Lung (tissue), 12 donors: ENCODE data around the gene GMFB. TPM values are rescaled to one million over a fixed set of nuclear protein-coding genes. Genes with fewer than 3 reads are reported as not detected.

Experiments
- ATAC-seq: fragments of 200-7000 bp; cut with Tn5 transposase; one replicate; pipeline ENCODE4 v1.9.1; 2020; ENCODE audit warnings: moderate number of reproducible peaks; ENCODE audit not compliant: insufficient read depth, low FRiP score
- DNase-seq, 3 donors: peaks; one replicate each; pipeline ENCODE4 v3.0.0-alpha.2; 2013 to 2017
- H3K27ac ChIP-seq, 2 donors: one replicate each; pipeline ENCODE4 v1.5.1; 2013; ENCODE audit warnings: mild to moderate bottlenecking in 2 of 2, moderate library complexity in 2 of 2, control low read depth in 1 of 2, inconsistent platforms in 1 of 2, low read depth in 1 of 2, low read length in 1 of 2
- H3K27me3 ChIP-seq, 3 donors: one replicate each; pipeline ENCODE4 v1.5.1; 2013; ENCODE audit warnings: low read length in 2 of 3; ENCODE audit not compliant: control insufficient read depth in 3 of 3, insufficient read depth in 3 of 3
- H3K36me3 ChIP-seq, 4 donors: one replicate each; pipeline ENCODE4 v1.5.1; 2013; ENCODE audit warnings: low read length in 4 of 4, mild to moderate bottlenecking in 1 of 4, moderate library complexity in 1 of 4; ENCODE audit not compliant: control insufficient read depth in 4 of 4, insufficient read depth in 4 of 4
- H3K4me1 ChIP-seq, 5 donors: one replicate each; pipeline ENCODE4 v1.5.1; 2013; ENCODE audit warnings: low read length in 5 of 5, mild to moderate bottlenecking in 2 of 5, moderate library complexity in 1 of 5; ENCODE audit not compliant: control insufficient read depth in 5 of 5, insufficient read depth in 5 of 5
- H3K4me3 ChIP-seq: one replicate; pipeline ENCODE4 v1.5.1; 2013; ENCODE audit warnings: mild to moderate bottlenecking, control low read depth, moderate library complexity
- H3K9ac ChIP-seq, 2 donors: one replicate each; pipeline ENCODE4 v1.5.1; 2013; ENCODE audit warnings: low read length in 2 of 2, control low read depth in 1 of 2; ENCODE audit not compliant: insufficient read depth in 1 of 2
- H3K9me3 ChIP-seq, 4 donors: one replicate each; pipeline ENCODE4 v1.5.1; 2013; ENCODE audit warnings: low read length in 3 of 4, mild to moderate bottlenecking in 1 of 4, moderate library complexity in 1 of 4; ENCODE audit not compliant: control insufficient read depth in 4 of 4, insufficient read depth in 3 of 4
- CTCF ChIP-seq: IDR thresholded peaks from 2 replicates; pipeline ENCODE4 v1.5.1; 2012; ENCODE audit warnings: mild to moderate bottlenecking; ENCODE audit errors: control extremely low read depth, extremely low read depth
- WGBS, 2 donors: extraction: QIAGEN DNeasy Blood & Tissue Kit; methylation state at CpG; one replicate each; pipeline ENCODE4 v1.1.7; 2013; 5-methylcytosine and 5-hydroxymethylcytosine counted together
- polyA plus RNA-seq, 2 donors: library from polyadenylated mRNA; stranded (reverse); fragments of 200-250 nt; gene quantifications; one replicate each; pipeline ENCODE4 v1.2.1, GENCODE V29; 2013
- total RNA-seq, 2 donors: library from RNA; depleted of rRNA in 1 of 2; stranded (reverse); fragments of >200 nt in 1 of 2; gene quantifications; one replicate each; pipeline ENCODE4 v1.2.1, GENCODE V29; 2014 to 2021
- donor health status: control.
- donor health status: control.
- donor health status: Bipolar disorder and iron deficiency.
- donor health status: healthy.
- donor health status: DM: yes; HTN: yes; CAD: no.

GMFB gene
- total and polyA plus RNA-seq, 4 donors: 15.6 to 55.8 (median 35.9) TPM

- Histone ChIP-seq H3K27me3 (no peaks in the 10 kb centered on the region), H3K4me3 (no peak overlapping the region), H3K36me3 (peaks cover 4 to 28% (median 16%) of the 10 kb centered on the region in 4 donors), H3K9me3 (no peaks in the 10 kb centered on the region), H3K27ac (no peak overlapping the region), H3K9ac (no peak overlapping the region), H3K4me1 (peaks cover 0 to 5% (median 0%) of the 10 kb centered on the region in 5 donors)
- DNase-seq: no peak
- no peak for ATAC-seq
- TF ChIP-seq CTCF: no peak
- 85 to 91% methylated on average over 3 of the region's 3 CpGs for WGBS, 2 donors
Measured at GRCh38 chr14:54425537-54426274, 63.1 kb downstream of the GMFB start.

- H3K27me3 ChIP-seq: no peaks in the 10 kb centered on the region
- H3K4me1 ChIP-seq: peaks cover 0 to 5% (median 0%) of the 10 kb centered on the region in 5 donors
- no peak for DNase-seq
- no peak for TF ChIP-seq CTCF
- no peak overlapping the region for H3K9ac ChIP-seq
- H3K4me3 ChIP-seq: no peak overlapping the region
- no peaks in the 10 kb centered on the region for H3K9me3 ChIP-seq
- H3K36me3 ChIP-seq: peaks cover 4 to 27% (median 15%) of the 10 kb centered on the region in 4 donors
- H3K27ac ChIP-seq: no peak overlapping the region
- WGBS, 2 donors: 73 to 93% methylated on average over 2 of the region's 2 CpGs
- no peak for ATAC-seq
Measured at GRCh38 chr14:54425068-54425467, 63.7 kb downstream of the GMFB start.

Other genes with a start within 250 kb of the GMFB start
- 1 to 10 TPM; 1.5 to 5.7 TPM for gene CDKN3, start 92.0 kb downstream of the GMFB start, total RNA-seq
- gene CDKN3, start 92.0 kb downstream of the GMFB start, polyA plus RNA-seq: 1 to 10 TPM; 4.2 to 5.0 TPM
- 10 to 100 TPM; 71.4 to 99.9 TPM for gene CNIH1, start 47.6 kb downstream of the GMFB start, total RNA-seq
- gene CNIH1, start 47.6 kb downstream of the GMFB start, polyA plus RNA-seq: 100 to 1,000 TPM in 1 of 2 donors, 10 to 100 TPM in 1; 44.1 to 145 TPM
- 10 to 100 TPM; 16.1 to 17.3 TPM for gene CGRRF1, start 20.9 kb upstream of the GMFB start, total RNA-seq
- gene CGRRF1, start 20.9 kb upstream of the GMFB start, polyA plus RNA-seq: 10 to 100 TPM; 11.2 to 21.5 TPM
- 10 to 100 TPM; 25.9 to 26.6 TPM for gene SAMD4A, start 78.1 kb upstream of the GMFB start, total RNA-seq
- gene SAMD4A, start 78.1 kb upstream of the GMFB start, polyA plus RNA-seq: 1 to 10 TPM; 5.8 to 6.4 TPM